Dermis microvascular lymphatic vessel endothelial cell (primary cell): Measurements from ENCODE around the gene JUP. TPM values are rescaled to one million over a fixed set of nuclear protein-coding genes. Genes with fewer than 3 reads are reported as not detected.
A peak's percentile ranks its signal among the peaks of the same experiment; 100 is the strongest.

Source experiments
- DNase-seq, 2 donors: peaks; one replicate each; pipeline versions ENCODE4 v3.0.0 to v3.0.0-alpha.2; 2010; ENCODE audit warnings: low read depth in 2 of 2
- total RNA-seq: library from RNA; depleted of rRNA; stranded (reverse); fragments of >200 nt; gene quantifications from 2 replicates; pipeline ENCODE4 v1.2.1, GENCODE V29; 2014

Gene JUP
- total RNA-seq, 1 donor from 2014 or later: 207 TPM

GRCh38 chr17:41781404-41782110, 5.0 kb downstream of the JUP start:
- no peak for DNase-seq

DNA sequence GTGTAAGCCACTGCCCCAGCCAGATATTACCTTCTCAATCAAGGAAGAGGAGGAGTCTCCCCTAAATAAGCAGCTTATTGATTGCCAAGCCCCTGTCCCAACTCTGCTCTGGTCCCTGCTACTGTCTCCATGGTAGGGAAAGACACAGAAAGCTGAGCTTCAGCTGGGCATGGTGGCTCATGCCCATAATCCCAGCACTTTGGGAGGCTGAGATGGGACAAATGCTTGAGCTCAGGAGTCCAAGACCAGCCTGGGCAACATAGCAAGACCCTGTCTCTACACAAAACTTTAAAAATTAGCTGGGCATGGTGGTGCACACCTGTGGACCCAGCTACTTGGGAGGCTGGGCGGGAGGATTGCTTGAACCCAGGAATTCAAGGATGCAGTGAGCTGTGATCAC, 6.6 kb downstream of the JUP start:
- no peak for DNase-seq

DNA sequence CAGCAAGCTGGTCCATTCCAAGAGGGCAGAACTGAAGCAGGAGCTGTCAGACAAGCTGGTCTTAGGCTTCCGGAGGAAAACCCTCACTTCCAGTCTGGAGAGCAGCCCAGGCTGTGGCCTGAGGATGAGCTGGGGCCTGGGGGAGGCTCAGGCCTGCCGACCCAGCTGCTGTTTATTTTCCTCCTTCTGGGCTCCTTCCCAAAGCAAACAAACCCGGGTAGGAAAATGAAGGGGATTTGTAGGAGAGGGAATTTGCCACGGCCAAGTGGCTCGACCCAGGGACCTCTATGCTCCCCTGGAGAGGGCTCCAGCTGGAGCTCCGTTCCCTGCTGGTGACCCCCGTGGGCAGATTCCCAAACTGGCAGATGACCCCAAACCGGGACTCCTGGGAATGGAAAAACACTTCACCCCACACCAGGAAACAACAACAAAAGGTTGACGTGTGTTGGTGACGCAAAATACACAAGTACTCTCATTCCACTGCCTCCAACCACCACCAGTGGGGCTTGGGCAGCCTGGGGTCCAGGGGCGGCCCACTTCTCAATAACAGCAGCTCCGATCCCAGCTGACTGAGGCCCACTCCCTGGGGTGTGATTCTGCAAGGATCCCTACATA, 8.8 kb downstream of the JUP start:
- peak; percentile 99 to 100 for DNase-seq

GRCh38 chr17:41777157-41777573, 9.3 kb downstream of the JUP start:
- peak; percentile 82 to 89 for DNase-seq

DNA sequence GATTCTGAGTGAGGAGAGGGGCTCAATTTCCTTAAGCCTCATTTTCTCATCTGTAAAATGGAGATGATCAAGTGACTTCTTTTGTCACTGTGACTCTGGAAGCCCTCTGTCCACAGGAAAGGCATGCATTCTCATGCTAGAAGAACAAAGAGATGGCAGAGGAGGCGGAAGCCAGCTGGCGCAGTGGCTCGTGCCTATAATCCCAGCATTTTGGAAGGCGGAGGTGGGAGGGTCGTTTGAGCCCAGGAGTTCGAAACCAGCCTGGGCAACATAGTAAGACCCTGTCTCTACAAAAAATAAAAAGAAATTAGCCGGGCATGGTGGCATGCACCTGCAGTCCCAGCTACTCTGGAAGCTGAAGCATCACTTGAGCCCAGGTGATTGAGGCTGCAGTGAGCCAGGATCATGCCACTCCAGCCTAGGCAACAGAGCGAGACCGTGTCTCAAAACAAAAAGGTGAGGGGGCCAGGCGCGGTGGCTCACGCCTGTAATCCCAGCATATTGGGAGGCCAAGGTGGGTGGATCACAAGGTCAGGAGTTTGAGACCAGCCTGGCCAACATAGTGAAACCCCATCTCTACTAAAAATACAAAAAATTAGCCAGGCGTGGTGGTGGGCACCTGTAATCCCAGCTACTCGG, 10.1 kb downstream of the JUP start:
- DNase-seq: peak in 1 of 2 donors; percentile 57

- DNase-seq: peak in 1 of 2 donors; percentile 65
Observed at GRCh38 chr17:41775394-41776226, 10.9 kb downstream of the JUP start.

DNA sequence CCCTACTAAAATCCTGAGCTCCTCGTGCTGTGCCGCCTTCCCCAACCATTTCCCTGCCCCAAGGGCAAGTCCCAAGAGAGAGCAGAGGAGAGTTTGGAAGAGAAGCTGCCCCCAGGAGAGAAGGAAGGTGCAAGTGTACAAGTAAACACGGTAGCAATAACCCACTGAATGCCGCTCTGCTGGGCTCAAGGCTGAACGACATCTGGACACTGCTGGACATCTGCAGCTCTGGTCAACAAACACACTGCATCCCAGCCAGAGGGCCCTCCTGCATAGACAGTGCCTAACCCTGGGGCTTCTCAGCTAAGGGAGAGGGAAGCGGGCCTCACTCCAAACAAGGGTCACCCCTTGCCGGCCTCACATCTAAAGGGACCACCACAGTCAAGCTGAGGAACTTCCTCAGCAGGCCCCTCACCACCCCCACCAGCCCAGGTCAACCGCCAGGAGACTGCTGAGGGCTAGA, 12.7 kb downstream of the JUP start:
- DNase-seq: peak in 1 of 2 donors; percentile 22

DNA sequence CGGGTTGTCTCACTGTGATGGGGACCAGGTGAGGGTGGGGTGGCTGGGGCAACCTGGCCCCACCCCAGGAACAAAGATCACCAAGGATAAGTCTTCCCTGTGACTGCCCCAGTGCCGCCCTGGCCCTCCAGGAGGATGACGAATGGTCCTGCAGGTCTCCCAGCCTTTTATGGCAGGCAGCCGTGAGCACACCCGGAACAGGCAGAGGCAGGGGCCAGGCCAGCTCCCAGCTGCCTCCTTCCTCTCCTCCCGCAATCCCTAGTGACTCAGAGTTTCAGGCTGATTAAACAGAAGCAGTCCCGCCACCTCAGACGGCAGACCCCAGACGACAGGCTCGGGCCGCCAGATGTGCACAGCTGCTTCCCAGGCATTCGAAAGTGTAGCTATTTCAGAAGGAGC, 13.3 kb downstream of the JUP start:
- DNase-seq: peak; percentile 49 to 91

DNA sequence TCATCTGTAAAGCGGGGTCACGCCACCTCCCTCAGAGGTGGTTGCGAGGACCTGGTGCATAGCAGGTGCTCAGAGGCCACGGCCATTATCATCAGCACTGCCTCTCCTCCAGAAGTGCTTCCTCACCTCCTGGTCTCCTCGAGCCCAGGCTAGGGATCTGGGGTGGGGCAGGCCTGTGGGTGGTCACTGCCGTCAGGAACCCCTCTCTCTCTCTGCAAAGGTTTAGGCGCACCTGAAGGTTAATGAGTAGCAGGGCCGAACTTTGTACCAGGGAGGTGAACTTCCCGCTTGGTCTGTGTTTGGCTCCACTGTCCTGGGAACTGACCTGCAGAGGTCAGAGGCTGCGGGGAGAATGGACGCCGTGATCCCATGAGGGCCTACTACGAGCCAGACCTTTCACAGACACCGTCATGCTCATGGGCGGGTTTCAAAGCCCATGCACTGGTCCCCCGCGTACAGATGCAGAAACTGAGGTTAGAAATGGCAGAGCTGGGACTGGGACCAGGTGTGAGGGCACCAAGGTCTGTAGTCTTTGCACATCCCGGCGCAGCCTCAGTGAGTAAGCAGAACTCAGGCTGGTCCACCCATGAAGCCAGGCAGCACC, 13.8 kb downstream of the JUP start:
- no peak for DNase-seq

DNA sequence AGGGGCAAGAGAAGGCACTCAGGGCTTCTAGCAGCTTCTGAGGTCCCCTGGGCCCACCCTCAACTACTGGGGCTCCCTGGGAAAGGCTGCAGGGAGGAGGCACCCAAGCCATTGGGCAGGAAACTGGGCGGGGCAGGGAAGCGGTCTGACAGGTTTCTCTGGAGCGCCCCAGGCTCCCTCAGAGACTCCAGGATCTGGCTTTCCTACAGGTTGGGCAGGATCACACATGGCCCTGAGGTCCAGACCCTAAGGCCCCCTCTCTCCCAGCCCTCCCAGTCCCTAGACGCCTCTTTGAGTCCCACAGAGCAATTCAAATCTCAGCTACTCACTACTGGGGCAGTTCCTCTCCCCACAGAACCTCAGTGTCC, 14.3 kb downstream of the JUP start:
- DNase-seq: no peak

DNA sequence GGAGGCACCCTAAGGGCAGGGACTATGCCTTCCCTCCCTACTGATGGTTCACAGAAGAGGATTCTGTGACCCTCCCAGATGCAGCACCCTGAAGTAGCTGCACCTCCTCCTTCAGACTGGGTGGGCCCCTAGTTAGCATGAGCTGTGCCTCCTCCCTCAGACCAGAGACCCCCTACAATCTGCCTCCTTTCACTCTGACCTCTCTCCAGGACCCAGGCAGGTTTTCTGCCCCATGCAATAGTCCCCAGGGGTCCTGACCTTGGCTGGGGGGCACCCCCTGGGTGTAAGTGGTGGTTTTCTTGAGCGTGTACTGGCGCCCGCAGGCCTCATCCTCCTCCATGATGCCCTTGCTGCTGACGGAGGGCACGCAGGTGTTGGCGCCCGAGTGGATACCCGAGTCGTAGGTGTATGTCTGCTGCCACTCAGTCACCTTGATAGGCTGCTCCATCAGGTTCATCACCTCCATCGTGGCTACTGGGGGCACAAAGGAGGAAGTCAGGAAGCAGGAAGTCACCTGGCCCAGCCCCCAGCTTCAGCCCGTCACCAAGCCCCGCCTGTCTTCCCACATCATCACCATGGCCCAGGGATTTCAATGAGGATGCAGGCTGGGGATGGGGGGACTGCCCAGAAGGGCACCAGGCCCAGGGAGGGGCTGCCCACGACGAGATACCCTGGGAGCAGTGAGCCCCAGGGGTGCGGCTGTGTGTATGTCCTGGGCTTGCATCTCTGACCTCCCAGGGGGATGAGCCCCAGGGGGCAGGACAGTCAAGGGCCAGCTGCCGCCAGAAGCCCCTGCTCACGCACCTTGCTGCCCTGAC, 14.9 kb downstream of the JUP start:
- DNase-seq: no peak

DNA sequence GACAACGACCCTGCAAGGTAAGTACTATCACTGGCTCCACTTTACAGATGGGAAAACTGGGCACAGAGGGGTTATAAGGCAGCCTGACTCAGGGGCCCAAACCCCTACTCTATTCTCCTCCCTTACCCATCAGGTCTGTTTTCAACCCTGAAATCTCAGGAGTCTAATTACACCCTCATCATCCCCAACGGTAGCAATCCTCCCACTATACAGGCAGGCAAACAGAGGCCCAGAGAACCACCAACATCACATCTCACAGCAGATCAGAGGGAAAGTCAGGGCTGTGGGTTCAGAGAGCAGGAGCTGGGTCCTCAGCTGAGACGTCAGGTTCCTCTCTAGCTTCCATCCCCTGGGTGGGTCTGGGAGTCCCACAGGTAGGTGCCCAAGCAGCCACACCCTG, 16.5 kb downstream of the JUP start:
- DNase-seq: no peak

DNA sequence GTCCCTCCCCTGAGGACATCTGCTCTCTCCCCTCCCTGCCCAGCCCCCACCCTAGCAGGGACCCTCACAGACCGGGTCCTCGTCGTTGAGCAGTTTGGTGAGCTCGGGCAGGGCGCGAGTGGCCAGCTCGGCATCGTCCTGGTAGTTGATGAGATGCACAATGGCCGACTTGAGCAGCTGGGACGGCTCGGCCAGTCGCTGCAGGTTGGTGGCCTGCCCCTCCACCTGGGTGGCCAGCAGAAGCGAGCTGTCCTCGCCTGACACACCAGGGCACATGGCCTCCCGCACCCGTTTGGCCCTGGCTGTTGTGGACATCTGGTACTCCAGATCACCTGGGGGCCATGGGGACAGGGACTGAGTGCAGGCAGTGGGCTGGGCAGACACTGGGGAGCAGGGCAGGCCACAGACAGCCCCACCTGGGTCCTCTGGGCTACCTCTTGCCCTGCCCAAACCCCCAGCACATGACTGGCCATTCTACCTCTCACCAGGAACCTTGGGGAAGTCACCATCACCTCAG, 17.1 kb downstream of the JUP start:
- DNase-seq: no peak

GRCh38 chr17:41768682-41769288, 17.7 kb downstream of the JUP start:
- no peak for DNase-seq

GRCh38 chr17:41767324-41768042, 19.0 kb downstream of the JUP start:
- DNase-seq: no peak

DNA sequence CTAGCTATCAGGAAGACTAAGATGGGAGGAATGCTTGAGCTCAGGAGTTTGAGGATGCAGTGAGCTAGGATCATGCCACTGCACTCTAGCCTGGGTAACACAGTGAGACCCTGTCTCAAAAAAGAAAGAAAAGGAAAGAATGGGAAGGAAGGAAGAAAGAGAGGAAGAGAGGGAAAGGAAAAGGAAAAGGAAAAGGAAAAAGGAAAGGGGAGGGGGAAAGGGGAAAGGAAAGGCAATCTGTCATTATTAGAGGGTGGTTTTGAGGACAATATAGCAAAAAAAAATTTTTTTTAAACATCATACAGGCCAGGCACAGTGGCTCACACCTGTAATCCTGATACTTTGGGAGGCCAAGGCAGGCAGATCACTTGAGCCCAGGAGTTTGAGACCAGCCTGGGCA, 20.4 kb downstream of the JUP start:
- DNase-seq: no peak

DNA sequence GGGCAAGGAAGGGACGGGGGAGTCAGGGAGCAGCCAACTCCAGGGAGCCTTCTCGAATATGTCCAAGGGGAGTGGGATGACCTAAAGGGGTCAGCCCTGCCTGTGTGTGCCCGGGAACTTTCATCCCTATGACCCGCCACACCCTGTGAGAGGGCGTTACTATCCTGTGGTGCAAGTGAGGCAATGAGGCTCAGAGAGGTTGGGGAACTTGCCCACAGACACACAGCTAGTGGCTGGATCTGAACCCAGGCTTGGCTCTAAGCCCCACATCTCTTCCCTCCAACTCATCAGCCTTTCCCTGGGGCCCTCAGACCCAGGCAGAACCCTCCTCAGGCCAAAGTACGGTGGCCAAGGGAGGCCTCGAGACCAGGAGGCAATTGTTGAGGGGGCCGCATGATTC, 23.2 kb downstream of the JUP start:
- DNase-seq: no peak

DNA sequence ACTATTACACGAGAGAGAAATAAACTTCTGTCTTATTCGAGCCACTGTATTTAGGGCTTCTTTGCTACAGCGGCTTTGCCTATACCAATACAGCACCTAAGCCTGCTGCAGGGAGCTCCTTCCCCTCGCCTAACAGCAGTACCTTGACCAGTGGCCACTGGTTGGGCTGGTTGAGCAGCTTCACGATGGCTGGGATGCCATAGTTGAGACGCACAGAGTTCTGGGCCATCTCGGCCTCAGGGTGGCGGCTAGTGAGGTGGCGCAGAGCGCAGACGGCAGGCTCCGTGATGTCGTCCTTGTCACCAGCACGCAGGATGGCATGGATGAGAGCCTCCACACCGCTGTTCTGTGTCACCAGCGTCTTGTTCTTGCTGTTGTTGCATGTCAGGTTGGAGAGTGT, 23.7 kb downstream of the JUP start:
- DNase-seq: no peak

- no peak for DNase-seq
Observed at GRCh38 chr17:41762391-41762790, 24.1 kb downstream of the JUP start.
